Ovary (tissue), 9 donors: Measurements from ENCODE around the gene PCNA. TPM values are rescaled to one million over a fixed set of nuclear protein-coding genes. Genes with fewer than 3 reads are reported as not detected.

ENCODE experiments used
- DNase-seq, 5 donors: peaks; one replicate each; pipeline ENCODE4 v3.0.0-alpha.2; 2019 to 2020
- H3K27ac ChIP-seq, 2 donors: fragments of 200-600 bp; one replicate each; pipeline versions ENCODE4 v1.5.1 to v1.8.0; 2019 to 2022
- H3K27me3 ChIP-seq: fragments of 200-600 bp; one replicate; pipeline ENCODE4 v1.8.0; 2022
- H3K36me3 ChIP-seq: fragments of 200-600 bp; sonication (generic); one replicate; pipeline ENCODE4 v1.5.1; 2019
- H3K4me1 ChIP-seq: one replicate; pipeline ENCODE4 v1.8.1; 2013; ENCODE audit warnings: mild to moderate bottlenecking, moderate library complexity; ENCODE audit not compliant: insufficient read depth
- H3K4me3 ChIP-seq: fragments of 200-600 bp; sonication (generic); one replicate; pipeline ENCODE4 v1.5.1; 2017
- H3K9me3 ChIP-seq, 2 donors: fragments of 200-600 bp in 1 of 2; sonication (generic) in 1 of 2; one replicate each; pipeline versions ENCODE4 v1.5.1 to v1.8.1; 2013 to 2019; ENCODE audit warnings: mild to moderate bottlenecking in 1 of 2, moderate library complexity in 1 of 2
- CTCF ChIP-seq, 3 donors: fragments of 450-650 bp in 2 of 3; fragments of 200-600 bp in 1 of 3; IDR thresholded peaks; one replicate each; pipeline versions ENCODE4 v1.5.1 to v1.8.0; 2016 to 2022; ENCODE audit warnings: antibody characterized with exemption in 3 of 3, mild to moderate bottlenecking in 1 of 3
- EP300 ChIP-seq: sonication (generic); formaldehyde crosslinking; IDR thresholded peaks from one replicate; pipeline ENCODE4 v1.6.1; 2017; ENCODE audit warnings: antibody characterized with exemption
- POLR2A ChIP-seq: fragments of 450-650 bp; IDR thresholded peaks from one replicate; pipeline ENCODE4 v1.6.1; 2017; ENCODE audit warnings: antibody characterized with exemption, mild to moderate bottlenecking, moderate library complexity
- WGBS, 3 donors: extraction: QIAGEN DNeasy Blood & Tissue Kit in 1 of 3; methylation state at CpG; one replicate each; pipeline versions ENCODE4 v1.1.5 to v1.1.7; 2013 to 2017; 5-methylcytosine and 5-hydroxymethylcytosine counted together
- intact Hi-C, 4 donors: fragments of 100-400 bp; cut with DNase I; formaldehyde crosslinking; loops; one replicate each; pipeline versions ENCODE4 v1.11.0 to v1.15.1; 2022 to 2023
- polyA plus RNA-seq, 2 donors: library from polyadenylated mRNA; stranded (reverse); fragments of 200-250 nt in 1 of 2; fragments of 350-450 nt in 1 of 2; fragmentation: Illumina TruSeq in 1 of 2; extraction: RNeasy Lipid Tissue Mini Kit (QIAGEN cat#74804) in 1 of 2; gene quantifications; one replicate each; pipeline ENCODE4 v1.2.3, GENCODE V29; 2013 to 2014
- total RNA-seq, 7 donors: library from RNA; depleted of rRNA in 2 of 7; stranded (reverse); fragments of >200 nt in 2 of 7; fragmentation: NEBNext Ultra II Directional in 3 of 7; extraction: Animal tissue kit (Norgen Biotek cat#: 25700) in 3 of 7; gene quantifications; one replicate each; pipeline versions ENCODE4 v1.1.0 to v1.2.4, GENCODE V29; 2016 to 2023
- donor health status: DM: no; HTN: no; CAD: no; lungs with moderate emphysema.
- donor health status: DM: no; HTN: no; CAD: no.
- donor health status: Bipolar disorder and iron deficiency.
- donor health status: DM: yes; HTN: yes; CAD: no.
- donor health status: DM: no; HTN: no; CAD: no.
- donor health status: DM: yes; HTN: yes; CAD: no.

Gene PCNA
- total and polyA plus RNA-seq, 9 donors: 34.1 to 50.0 (median 42.1) TPM

DNA sequence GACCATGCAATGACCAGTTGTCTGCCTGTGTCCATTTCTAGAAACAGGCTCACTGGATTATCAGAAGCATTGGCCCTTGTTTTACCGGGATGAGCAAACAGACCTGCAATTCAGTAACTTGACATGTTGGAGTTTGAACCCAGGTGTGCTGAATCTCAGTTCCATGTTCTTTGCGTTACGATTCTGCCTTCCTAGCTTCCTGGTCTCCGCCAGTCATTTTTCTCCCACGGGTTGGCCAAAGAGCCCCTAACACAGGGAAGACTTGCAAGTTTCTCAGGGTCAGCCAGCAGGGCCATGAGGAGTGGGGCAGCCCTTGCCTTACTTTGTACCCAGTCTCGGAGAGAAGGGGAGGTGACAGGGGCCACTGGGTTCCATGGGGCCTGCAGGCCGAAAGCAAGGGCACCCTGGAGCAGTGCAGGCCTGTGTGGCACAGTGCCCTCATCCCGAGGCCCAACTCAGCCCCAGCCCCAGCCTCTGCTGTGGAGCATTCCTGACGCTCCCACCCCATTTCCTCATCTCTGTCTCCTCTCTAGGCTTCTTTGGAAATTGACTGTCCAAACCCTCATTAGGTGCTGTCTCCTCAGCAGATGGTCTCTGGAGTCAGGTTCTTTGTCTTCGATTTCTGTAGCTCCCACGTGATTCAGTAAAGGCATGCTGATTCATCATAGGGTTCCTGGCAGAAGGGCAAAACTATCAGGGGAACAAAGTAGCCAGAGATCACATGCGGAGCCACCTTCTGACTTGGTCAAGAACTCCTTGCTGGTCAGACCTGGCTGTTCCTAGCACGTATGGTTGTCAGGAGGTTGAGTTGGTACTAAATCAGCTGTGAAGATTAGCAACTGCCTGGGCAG lies 30.7 kb upstream of the PCNA start:
- no peaks in the 10 kb centered on the region for H3K27me3 ChIP-seq
- no peaks in the 10 kb centered on the region for H3K36me3 ChIP-seq
- WGBS, 3 donors: 81 to 85% (median 84%) methylated on average over 13 of the region's 13 CpGs
- DNase-seq: no peak
- no peaks in the 10 kb centered on the region for H3K9me3 ChIP-seq
- no peak overlapping the region for H3K4me3 ChIP-seq
- TF ChIP-seq CTCF (IDR thresholded peaks at IDR 0.05) (no peak), POLR2A (no peak), EP300 (no peak)
- H3K4me1 ChIP-seq: peaks cover 24% of the 10 kb centered on the region
- intact Hi-C loops: no loop called here
- no peak overlapping the region for H3K27ac ChIP-seq

DNA sequence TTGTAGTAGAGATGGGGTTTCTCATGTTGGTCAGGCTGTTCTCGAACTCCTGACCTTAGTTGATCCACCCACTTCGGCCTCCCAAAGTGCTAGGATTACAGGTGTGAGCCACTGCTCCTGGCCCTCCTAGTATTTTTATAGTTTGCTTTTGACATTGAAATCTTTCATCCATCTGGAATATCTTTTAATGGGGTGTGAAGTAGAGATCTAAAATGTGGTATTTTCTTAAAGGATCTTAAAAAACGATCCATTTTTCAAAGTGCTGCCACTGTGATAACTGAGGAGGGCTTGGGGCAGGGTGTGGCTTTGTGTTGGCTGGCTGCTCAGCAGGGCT lies 30.1 kb upstream of the PCNA start:
- H3K4me3 ChIP-seq: no peak overlapping the region
- no peak for DNase-seq
- intact Hi-C loops: no loop called here
- H3K27ac ChIP-seq: no peak overlapping the region
- H3K36me3 ChIP-seq: no peaks in the 10 kb centered on the region
- H3K27me3 ChIP-seq: no peaks in the 10 kb centered on the region
- TF ChIP-seq POLR2A (no peak), EP300 (no peak), CTCF (IDR thresholded peaks at IDR 0.05) (no peak)
- peaks cover 27% of the 10 kb centered on the region for H3K4me1 ChIP-seq
- WGBS, 3 donors: 90 to 95% (median 94%) methylated on average over 3 of the region's 3 CpGs
- no peaks in the 10 kb centered on the region for H3K9me3 ChIP-seq

GRCh38 chr20:5148581-5148980 lies 28.8 kb upstream of the PCNA start:
- 12 to 34% (median 20%) methylated on average over 6 of the region's 6 CpGs for WGBS, 3 donors
- TF ChIP-seq CTCF (IDR thresholded peaks at IDR 0.05) (no peak), EP300 (no peak), POLR2A (no peak)
- no peaks in the 10 kb centered on the region for H3K27me3 ChIP-seq
- intact Hi-C loops: no loop called here
- H3K4me1 ChIP-seq: peaks cover 27% of the 10 kb centered on the region
- no peak overlapping the region for H3K4me3 ChIP-seq
- peak overlapping the region in 1 of 2 donors; percentile 52 for H3K27ac ChIP-seq
- no peaks in the 10 kb centered on the region for H3K9me3 ChIP-seq
- no peaks in the 10 kb centered on the region for H3K36me3 ChIP-seq
- no peak for DNase-seq

GRCh38 chr20:5146871-5147592 lies 27.3 kb upstream of the PCNA start:
- intact Hi-C loops: no loop called here
- Histone ChIP-seq H3K4me1 (peaks cover 27% of the 10 kb centered on the region), H3K36me3 (no peaks in the 10 kb centered on the region), H3K9me3 (no peaks in the 10 kb centered on the region), H3K27me3 (no peaks in the 10 kb centered on the region), H3K4me3 (no peak overlapping the region), H3K27ac (no peak overlapping the region)
- 82 to 87% (median 85%) methylated on average over 2 of the region's 2 CpGs for WGBS, 3 donors
- TF ChIP-seq POLR2A (no peak), EP300 (no peak), CTCF (IDR thresholded peaks at IDR 0.05) (no peak)
- DNase-seq: no peak
